Measurements from ENCODE around the gene FMR1NB. TPM values are rescaled to one million over a fixed set of nuclear protein-coding genes. Genes with fewer than 3 reads are reported as not detected.

The FMR1NB gene
- total and polyA plus RNA-seq, 7 donors, result not detected

GRCh38 chrX:148035380-148035779 lies 54.2 kb downstream of the FMR1NB start:
- no peaks in the 10 kb centered on the region for H3K4me1 ChIP-seq
- H3K4me3 ChIP-seq, result no peak overlapping the region
- ATAC-seq (no peak), DNase-seq (no peak)
- 59 to 74% (median 64%) methylated on average over 2 of the region's 2 CpGs for WGBS, 3 donors
- no peak overlapping the region for H3K27ac ChIP-seq
- intact Hi-C loops (cut with DNase I), result no loop called here
- H3K36me3 ChIP-seq (ENCODE audit: insufficient read depth in 1 of 2, low read depth in 1 of 2), result no peaks in the 10 kb centered on the region
- no peaks in the 10 kb centered on the region for H3K27me3 ChIP-seq (ENCODE audit: insufficient read depth in 3 of 3, low read length in 2 of 3)
- H3K9me3 ChIP-seq, result no peaks in the 10 kb centered on the region
- TF ChIP-seq, protein P1, sequence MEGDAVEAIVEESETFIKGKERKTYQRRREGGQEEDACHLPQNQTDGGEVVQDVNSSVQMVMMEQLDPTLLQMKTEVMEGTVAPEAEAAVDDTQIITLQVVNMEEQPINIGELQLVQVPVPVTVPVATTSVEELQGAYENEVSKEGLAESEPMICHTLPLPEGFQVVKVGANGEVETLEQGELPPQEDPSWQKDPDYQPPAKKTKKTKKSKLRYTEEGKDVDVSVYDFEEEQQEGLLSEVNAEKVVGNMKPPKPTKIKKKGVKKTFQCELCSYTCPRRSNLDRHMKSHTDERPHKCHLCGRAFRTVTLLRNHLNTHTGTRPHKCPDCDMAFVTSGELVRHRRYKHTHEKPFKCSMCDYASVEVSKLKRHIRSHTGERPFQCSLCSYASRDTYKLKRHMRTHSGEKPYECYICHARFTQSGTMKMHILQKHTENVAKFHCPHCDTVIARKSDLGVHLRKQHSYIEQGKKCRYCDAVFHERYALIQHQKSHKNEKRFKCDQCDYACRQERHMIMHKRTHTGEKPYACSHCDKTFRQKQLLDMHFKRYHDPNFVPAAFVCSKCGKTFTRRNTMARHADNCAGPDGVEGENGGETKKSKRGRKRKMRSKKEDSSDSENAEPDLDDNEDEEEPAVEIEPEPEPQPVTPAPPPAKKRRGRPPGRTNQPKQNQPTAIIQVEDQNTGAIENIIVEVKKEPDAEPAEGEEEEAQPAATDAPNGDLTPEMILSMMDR (IDR thresholded peaks at IDR 0.05), result no peak

DNA sequence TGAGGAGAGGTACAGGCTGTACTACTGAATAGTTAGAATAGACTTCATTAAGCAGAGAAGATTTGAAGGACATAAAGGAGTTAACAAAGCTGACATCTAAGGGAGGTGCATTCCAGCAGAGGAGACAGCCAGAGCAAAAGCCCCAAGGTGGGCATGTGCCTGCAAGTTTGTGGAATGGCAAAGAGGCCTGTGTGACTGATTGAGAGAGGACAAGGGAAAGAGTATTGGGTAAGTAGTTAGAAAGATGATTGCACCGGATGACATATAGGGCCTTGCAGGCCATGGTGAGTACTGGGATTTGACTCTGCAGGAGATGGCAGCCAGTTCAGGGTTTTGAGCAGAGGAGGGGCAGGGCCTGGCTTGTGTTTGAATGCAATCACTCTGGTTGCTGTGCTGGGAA lies 55.9 kb downstream of the FMR1NB start:
- intact Hi-C loops (cut with DNase I), result no loop called here
- Histone ChIP-seq H3K27me3 (ENCODE audit: insufficient read depth in 3 of 3, low read length in 2 of 3) (no peaks in the 10 kb centered on the region), H3K4me1 (no peaks in the 10 kb centered on the region), H3K9me3 (no peaks in the 10 kb centered on the region), H3K4me3 (no peak overlapping the region), H3K36me3 (ENCODE audit: insufficient read depth in 1 of 2, low read depth in 1 of 2) (no peaks in the 10 kb centered on the region), H3K27ac (no peak overlapping the region)
- WGBS, 3 donors, result 88 to 100% (median 100%) methylated on average over 1 of the region's 1 CpG
- ATAC-seq (no peak), DNase-seq (no peak)
- TF ChIP-seq, protein P1 (IDR thresholded peaks at IDR 0.05), result no peak

DNA sequence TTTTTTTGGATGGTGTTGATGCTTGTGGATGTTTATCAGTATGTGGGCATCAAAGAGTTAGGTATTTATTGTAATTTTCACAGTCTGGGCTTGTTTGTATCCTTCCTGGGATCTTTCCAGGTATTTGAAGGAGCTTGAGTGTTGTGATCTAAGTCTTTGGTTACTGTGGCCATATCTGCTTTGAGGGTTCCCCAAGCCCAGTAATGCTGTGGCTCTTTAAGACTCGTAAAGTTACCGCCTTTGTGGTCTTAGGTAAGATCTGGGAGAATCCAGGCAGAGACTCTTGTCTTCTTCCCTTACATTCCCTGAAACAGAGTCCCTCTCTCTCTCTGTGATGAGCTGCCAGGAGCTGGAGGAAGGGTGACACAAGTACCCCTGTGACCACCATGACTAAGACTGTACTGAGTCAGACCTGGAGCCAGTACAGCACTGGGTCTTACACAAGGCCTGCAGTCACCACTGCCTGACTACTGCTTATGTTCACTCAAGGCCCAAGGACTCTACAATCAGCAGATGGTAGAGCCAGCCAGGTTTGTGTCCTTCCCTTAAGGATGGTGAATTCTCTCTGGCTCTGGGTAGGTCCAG lies 62.2 kb downstream of the FMR1NB start:
- 86 to 100% (median 97%) methylated on average over 2 of the region's 2 CpGs for WGBS, 3 donors
- TF ChIP-seq, protein P1 (IDR thresholded peaks at IDR 0.05), result no peak
- no peak for ATAC-seq
- H3K4me1 ChIP-seq, result no peaks in the 10 kb centered on the region
- intact Hi-C loops (cut with DNase I), result loop anchor here in 1 of 2 donors (10.0 kb wide), 1 partner anchor 1431 kb away; no protein-coding TSS in a partner anchor
- H3K36me3 ChIP-seq (ENCODE audit: insufficient read depth in 1 of 2, low read depth in 1 of 2), result no peaks in the 10 kb centered on the region
- no peaks in the 10 kb centered on the region for H3K27me3 ChIP-seq (ENCODE audit: insufficient read depth in 3 of 3, low read length in 2 of 3)
- H3K4me3 ChIP-seq, result no peak overlapping the region
- H3K27ac ChIP-seq, result no peak overlapping the region
- no peaks in the 10 kb centered on the region for H3K9me3 ChIP-seq
- no peak for DNase-seq

DNA sequence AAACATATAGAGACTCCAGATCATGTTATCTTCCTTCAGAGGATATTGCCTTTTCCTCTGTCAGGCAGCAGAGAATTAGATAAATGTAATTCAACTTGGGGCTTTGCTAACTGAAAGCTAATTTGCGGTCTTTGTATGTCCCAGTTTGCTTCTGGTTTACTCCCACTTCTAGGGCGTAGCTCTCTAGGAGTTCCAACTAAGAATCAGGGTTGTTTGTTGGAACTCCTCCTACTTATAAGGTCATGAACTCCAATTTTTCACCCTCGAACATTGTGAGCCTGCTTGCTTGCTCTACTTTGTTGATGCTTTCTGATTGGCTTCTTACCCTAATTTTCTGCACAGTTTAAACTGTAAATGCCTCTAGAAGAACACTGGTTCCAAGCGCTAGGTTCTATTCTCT lies 66.1 kb downstream of the FMR1NB start:
- Histone ChIP-seq H3K36me3 (ENCODE audit: insufficient read depth in 1 of 2, low read depth in 1 of 2) (no peaks in the 10 kb centered on the region), H3K4me3 (no peak overlapping the region), H3K9me3 (no peaks in the 10 kb centered on the region), H3K4me1 (no peaks in the 10 kb centered on the region), H3K27me3 (ENCODE audit: insufficient read depth in 3 of 3, low read length in 2 of 3) (no peaks in the 10 kb centered on the region), H3K27ac (no peak overlapping the region)
- TF ChIP-seq, protein P1 (IDR thresholded peaks at IDR 0.05), result no peak
- WGBS, 3 donors, result 53 to 63% (median 60%) methylated on average over 4 of the region's 4 CpGs
- intact Hi-C loops (cut with DNase I), result loop anchor here in 1 of 2 donors (10.0 kb wide), 1 partner anchor 1428 kb away; no protein-coding TSS in a partner anchor
- ATAC-seq (no peak), DNase-seq (no peak)

DNA sequence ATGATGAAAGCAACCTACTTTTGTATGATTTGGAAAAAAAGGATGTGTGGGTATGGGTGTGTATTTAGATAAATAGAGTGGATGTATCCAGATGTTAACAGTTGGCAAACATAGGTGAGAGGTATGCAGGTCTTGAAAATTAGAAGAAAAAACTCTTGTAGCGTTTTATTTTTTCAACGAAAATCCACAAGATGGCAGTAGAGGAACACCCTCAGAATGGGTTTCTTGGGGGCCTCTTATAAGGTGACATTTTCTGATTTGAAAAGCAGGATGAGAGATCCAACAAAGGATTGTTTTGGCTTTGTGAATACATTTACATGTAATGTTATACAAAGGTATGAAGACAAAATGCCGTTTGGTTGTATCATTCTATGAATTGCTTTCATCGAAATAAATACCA lies 68.3 kb downstream of the FMR1NB start:
- no peaks in the 10 kb centered on the region for H3K36me3 ChIP-seq (ENCODE audit: insufficient read depth in 1 of 2, low read depth in 1 of 2)
- no peaks in the 10 kb centered on the region for H3K9me3 ChIP-seq
- H3K27ac ChIP-seq, result no peak overlapping the region
- no peak for ATAC-seq
- H3K4me3 ChIP-seq, result no peak overlapping the region
- no peak for DNase-seq
- no peaks in the 10 kb centered on the region for H3K27me3 ChIP-seq (ENCODE audit: insufficient read depth in 3 of 3, low read length in 2 of 3)
- TF ChIP-seq, protein P1 (IDR thresholded peaks at IDR 0.05), result peak; percentile 44
- intact Hi-C loops (cut with DNase I), result loop anchor here in 1 of 2 donors (10.0 kb wide), 1 partner anchor 1425 kb away; no protein-coding TSS in a partner anchor
- no peaks in the 10 kb centered on the region for H3K4me1 ChIP-seq
- 19 to 28% (median 24%) methylated on average over 4 of the region's 4 CpGs for WGBS, 3 donors

Measured in psoas muscle (tissue), 8 donors.